Left ventricle myocardium inferior (tissue), 1 donor: Measurements from ENCODE around the gene CCT7. TPM values are rescaled to one million over a fixed set of nuclear protein-coding genes. Genes with fewer than 3 reads are reported as not detected.

ENCODE experiments used
- DNase-seq: peaks from one replicate; pipeline ENCODE4 v3.0.0-alpha.2; 2020
- H3K27ac ChIP-seq: fragments of 200-600 bp; replicated peaks from 2 replicates; pipeline ENCODE4 v1.8.0; 2021
- H3K27me3 ChIP-seq: fragments of 200-600 bp; 2 replicates; pipeline ENCODE4 v1.8.0; 2021; ENCODE audit warnings: low read depth
- H3K36me3 ChIP-seq: fragments of 200-600 bp; 2 replicates; pipeline ENCODE4 v1.8.0; 2021
- H3K4me1 ChIP-seq: fragments of 200-600 bp; 2 replicates; pipeline ENCODE4 v1.8.0; 2021
- H3K4me3 ChIP-seq: fragments of 200-600 bp; 2 replicates; pipeline ENCODE4 v1.8.0; 2021; ENCODE audit warnings: mild to moderate bottlenecking, moderate library complexity
- H3K9me3 ChIP-seq: fragments of 200-600 bp; replicated peaks from 2 replicates; pipeline ENCODE4 v1.8.0; 2021
- intact Hi-C: fragments of 100-400 bp; cut with micrococcal nuclease; formaldehyde crosslinking; loops from one replicate; pipeline ENCODE4 v1.11.0; 2022
- total RNA-seq: library from RNA; stranded (reverse); fragmentation: NEBNext Ultra II Directional; extraction: Animal tissue kit (Norgen Biotek cat#: 25700); gene quantifications from one replicate; pipeline ENCODE4 v1.2.1, GENCODE V29; 2021
- TF ChIP-seq, protein P1 (sequence below): fragments of 200-600 bp; IDR thresholded peaks from 2 replicates; pipeline ENCODE4 v1.8.0; 2021; ENCODE audit warnings: antibody characterized with exemption, mild to moderate bottlenecking, borderline replicate concordance
- donor health status: DM: no; HTN: yes; CAD: no; lungs with severe emphysema.

The CCT7 gene
- total RNA-seq, 1 donor from 2014 or later, result 197 TPM

DNA sequence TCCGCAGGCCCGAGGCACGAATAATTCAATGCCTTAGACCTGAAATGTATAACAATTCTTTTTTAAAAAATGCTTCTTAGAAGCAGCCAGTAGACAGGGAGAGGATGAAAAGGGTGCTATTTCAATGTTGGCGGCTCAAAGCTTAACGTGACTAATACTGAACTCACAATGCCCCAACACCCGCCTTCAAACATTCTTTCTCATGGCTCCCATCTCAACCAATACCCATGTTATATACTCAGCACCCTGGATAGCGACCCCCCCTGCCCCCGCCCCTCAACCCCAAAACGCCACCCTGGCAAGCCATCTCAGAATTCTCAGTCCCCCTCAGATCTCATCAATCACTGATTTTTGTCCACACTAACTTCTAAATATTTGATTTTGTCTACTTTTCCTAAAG is 45.7 kb downstream of the CCT7 start:
- H3K9me3 ChIP-seq, result no peaks in the 10 kb centered on the region
- H3K27me3 ChIP-seq, result peaks cover 19% of the 10 kb centered on the region
- no peak for DNase-seq
- TF ChIP-seq, protein P1, sequence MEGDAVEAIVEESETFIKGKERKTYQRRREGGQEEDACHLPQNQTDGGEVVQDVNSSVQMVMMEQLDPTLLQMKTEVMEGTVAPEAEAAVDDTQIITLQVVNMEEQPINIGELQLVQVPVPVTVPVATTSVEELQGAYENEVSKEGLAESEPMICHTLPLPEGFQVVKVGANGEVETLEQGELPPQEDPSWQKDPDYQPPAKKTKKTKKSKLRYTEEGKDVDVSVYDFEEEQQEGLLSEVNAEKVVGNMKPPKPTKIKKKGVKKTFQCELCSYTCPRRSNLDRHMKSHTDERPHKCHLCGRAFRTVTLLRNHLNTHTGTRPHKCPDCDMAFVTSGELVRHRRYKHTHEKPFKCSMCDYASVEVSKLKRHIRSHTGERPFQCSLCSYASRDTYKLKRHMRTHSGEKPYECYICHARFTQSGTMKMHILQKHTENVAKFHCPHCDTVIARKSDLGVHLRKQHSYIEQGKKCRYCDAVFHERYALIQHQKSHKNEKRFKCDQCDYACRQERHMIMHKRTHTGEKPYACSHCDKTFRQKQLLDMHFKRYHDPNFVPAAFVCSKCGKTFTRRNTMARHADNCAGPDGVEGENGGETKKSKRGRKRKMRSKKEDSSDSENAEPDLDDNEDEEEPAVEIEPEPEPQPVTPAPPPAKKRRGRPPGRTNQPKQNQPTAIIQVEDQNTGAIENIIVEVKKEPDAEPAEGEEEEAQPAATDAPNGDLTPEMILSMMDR, result no peak
- H3K4me1 ChIP-seq, result peaks cover 14% of the 10 kb centered on the region
- intact Hi-C loops, result no loop called here
- no peaks in the 10 kb centered on the region for H3K36me3 ChIP-seq
- H3K4me3 ChIP-seq, result no peak overlapping the region
- no peak overlapping the region for H3K27ac ChIP-seq

DNA sequence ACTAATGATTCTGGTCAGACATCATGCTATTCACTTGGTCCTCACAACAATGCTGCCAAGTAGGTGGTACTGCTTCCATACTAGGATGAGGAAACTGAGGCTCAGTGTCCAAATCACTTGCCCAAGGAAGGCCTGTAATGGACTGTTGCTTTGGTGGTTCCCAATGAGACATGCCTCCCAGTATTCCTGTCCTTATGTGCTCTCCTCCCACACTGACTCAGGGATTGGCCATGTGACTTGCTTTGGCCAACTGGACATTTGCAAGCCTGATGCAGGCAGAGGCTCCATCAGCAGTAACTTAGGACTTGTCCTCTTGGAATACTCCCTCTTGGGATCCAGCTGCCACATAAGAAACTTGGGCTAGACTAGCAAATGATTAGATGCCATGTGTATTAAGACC is 47.1 kb downstream of the CCT7 start:
- DNase-seq, result no peak
- no peaks in the 10 kb centered on the region for H3K9me3 ChIP-seq
- H3K4me3 ChIP-seq, result no peak overlapping the region
- no peak overlapping the region for H3K27ac ChIP-seq
- TF ChIP-seq, protein P1, result no peak
- intact Hi-C loops, result no loop called here
- peaks cover 33% of the 10 kb centered on the region for H3K27me3 ChIP-seq
- H3K4me1 ChIP-seq, result peaks cover 19% of the 10 kb centered on the region
- no peaks in the 10 kb centered on the region for H3K36me3 ChIP-seq

DNA sequence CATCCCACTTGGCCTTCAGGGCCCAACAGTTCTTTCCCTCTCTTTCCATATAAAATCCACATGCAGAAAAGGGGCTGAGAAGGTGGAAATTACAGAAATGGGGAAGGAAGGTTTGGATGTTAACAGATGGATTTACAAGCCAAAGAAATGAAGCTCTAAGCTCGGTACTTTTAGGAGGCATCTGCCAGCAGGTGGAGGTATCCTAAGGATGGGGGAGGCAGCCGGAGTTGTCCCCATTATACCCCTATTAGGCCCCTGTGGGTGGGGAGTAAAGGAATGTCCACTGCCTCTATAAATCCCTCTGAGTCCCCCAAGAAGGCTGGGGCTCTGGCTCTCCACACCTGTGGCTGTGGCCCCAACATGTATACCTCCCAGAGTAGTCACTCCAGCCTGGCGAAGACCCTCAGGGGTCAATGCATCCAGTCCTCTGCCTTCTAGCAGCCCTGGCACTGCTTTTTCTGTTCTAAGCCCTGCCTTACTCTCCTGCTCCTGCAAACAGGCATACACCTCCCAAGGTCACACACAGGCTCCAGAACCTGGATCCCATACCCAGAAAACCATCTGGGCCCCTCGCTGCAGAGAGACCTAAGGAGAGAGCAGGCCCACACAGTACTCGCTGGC is 48.9 kb downstream of the CCT7 start:
- Histone ChIP-seq H3K27me3 (peaks cover 51% of the 10 kb centered on the region), H3K27ac (no peak overlapping the region)

DNA sequence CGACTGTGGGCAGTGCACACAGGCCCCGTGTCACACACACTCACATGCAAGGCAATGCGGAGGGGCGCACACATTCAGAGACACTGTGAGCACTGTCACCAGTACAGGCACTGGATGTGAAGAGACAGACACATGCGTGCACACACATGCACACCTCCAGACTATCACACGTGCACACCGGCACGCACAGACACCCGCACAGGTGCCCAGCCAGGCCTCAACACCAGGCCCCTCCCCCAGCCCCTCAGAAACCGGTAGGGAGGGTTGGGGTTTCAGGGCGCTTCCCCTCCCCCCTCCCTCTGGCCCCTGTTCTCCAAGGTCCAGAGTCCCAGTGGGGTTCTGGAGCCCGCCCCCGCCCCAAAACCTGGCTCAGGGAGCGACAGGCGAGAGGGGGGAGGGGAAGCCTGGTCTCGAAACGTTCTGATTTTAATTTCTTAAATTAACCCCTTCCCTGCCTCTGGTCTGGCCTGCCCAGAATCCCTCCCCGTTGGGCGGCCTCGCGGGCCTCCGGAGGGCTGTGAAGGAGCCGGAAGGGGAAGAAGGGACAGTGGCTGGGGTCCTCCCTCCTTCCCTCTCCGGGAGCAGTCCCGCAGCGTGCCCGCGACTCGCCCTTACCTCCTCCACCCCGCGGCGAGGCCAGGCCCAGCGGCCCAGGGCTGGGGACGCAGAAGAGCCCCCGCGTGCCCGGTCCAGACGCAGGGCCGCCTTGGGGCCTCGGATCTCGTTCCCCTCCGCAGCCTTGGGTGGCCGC is 49.6 kb downstream of the CCT7 start:
- no peak for DNase-seq

More for the DNA sequence above, 48.9 kb downstream of the CCT7 start:
- no peaks in the 10 kb centered on the region for H3K9me3 ChIP-seq
- no peaks in the 10 kb centered on the region for H3K36me3 ChIP-seq
- TF ChIP-seq, protein P1, result no peak
- H3K4me3 ChIP-seq, result peak overlapping the region; percentile 79
- H3K4me1 ChIP-seq, result peaks cover 19% of the 10 kb centered on the region
- intact Hi-C loops, result no loop called here
- no peak for DNase-seq

DNA sequence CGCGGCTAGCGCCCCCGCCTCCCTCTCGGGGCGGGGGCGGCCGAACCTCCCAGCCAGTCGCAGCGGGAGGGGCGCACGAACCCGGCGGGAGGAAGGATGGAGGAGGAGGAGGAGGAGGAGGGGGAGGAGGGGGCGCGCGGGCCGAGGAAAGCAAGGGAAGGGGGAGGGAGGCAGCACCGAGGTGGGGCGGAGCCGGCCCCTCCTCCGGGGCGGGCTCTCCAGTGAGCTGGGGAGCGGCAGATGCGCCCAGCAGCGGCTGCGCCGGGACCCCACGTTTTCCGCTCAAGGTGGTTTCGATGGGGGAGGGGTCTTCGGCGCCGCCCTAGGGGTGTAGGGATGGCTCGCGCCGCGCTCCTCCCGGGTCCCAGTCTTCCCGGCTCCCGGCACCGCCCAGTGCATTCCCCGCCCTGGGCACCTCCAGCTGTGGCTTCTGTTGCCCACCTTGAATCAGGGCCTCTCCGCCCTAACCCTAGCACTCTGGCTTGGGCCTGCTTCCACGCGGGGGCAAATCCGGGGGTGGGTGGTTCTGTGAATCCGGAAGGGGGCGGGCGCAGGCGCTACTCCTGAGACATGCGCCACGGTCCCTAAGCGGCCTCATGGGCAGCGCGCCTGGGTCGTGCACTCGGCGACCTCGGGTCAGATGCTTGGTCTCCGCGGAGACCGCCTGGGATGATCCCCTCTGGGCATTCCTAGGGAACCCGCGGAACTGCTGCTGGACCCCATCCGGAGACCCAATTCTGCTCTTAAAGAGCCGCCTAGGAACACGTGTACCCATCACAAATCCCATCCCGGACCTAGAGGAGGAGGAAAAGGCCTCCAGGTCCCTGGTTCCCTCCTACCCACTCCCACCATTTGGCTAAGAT is 50.4 kb downstream of the CCT7 start, which contains the start of gene FBXO41:
Gene FBXO41 (minus strand): TSS at position 183 of the 863 bp plus-strand sequence. CDS start 14,848 bp downstream, outside the sequence.
- H3K4me1 ChIP-seq, result peaks cover 19% of the 10 kb centered on the region
- H3K9me3 ChIP-seq, result no peaks in the 10 kb centered on the region
- no peak within 1 kb of the TSS for H3K27ac ChIP-seq
- no peak for DNase-seq
- intact Hi-C loops, result no loop called here
- peak within 1 kb of the TSS; percentile 79 for H3K4me3 ChIP-seq
- no peaks in the 10 kb centered on the region for H3K36me3 ChIP-seq
- TF ChIP-seq, protein P1, result no peak
- peaks cover 61% of the 10 kb centered on the region for H3K27me3 ChIP-seq

More for the DNA sequence above, 49.6 kb downstream of the CCT7 start:
- Histone ChIP-seq H3K4me3 (peak overlapping the region; percentile 79), H3K9me3 (no peaks in the 10 kb centered on the region), H3K27ac (no peak overlapping the region), H3K4me1 (peaks cover 19% of the 10 kb centered on the region), H3K27me3 (peaks cover 56% of the 10 kb centered on the region), H3K36me3 (no peaks in the 10 kb centered on the region)
- intact Hi-C loops, result no loop called here
- TF ChIP-seq, protein P1, result no peak
